Measurements from ENCODE around the gene SETDB2.
A peak's percentile ranks its signal among the peaks of the same experiment; 100 is the strongest.

SETDB2 gene, protein sequence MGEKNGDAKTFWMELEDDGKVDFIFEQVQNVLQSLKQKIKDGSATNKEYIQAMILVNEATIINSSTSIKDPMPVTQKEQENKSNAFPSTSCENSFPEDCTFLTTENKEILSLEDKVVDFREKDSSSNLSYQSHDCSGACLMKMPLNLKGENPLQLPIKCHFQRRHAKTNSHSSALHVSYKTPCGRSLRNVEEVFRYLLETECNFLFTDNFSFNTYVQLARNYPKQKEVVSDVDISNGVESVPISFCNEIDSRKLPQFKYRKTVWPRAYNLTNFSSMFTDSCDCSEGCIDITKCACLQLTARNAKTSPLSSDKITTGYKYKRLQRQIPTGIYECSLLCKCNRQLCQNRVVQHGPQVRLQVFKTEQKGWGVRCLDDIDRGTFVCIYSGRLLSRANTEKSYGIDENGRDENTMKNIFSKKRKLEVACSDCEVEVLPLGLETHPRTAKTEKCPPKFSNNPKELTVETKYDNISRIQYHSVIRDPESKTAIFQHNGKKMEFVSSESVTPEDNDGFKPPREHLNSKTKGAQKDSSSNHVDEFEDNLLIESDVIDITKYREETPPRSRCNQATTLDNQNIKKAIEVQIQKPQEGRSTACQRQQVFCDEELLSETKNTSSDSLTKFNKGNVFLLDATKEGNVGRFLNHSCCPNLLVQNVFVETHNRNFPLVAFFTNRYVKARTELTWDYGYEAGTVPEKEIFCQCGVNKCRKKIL

DNA sequence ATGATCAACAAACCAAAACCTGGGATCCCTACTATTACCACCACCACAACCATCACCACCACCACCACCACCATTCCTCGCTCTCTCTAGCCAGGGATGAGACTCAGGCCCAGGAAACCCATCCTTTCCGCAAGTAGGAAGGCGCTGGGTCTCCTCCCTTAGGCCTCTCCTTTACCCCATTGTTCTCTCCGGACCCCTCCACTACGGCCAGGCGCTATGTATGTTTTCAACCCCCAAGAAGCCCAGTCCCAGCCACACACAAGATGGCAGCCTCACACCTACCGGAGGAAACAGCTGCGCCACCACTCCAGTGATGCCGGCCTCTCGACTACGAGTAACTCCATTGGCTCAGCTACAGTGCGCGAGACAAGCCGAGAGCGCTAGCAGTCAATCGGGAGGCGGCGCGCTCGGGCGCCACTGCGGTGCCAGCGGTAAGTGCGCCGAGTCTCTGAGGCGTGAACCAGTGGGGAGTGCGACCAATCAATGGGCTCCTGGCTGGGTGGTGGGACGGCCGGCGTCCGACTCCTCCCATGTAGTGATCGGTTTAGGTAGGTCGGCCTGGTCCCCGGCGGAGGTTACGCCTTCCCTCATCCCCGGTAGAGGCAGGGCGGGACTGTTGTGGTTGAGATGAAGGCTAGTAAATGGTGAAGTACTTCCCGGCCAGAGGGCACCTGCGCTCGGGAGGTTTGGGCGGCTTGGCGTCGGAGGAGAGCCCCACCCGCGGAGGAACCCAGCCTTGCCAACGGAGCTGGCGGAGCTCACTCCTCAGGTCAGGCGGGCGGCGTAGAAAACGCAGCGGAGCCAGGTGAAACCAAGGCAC lies at the start of gene SETDB2, which contains the start of gene CAB39L:
TSS of gene SETDB2 (plus strand) at position 571 of the 820 bp plus-strand sequence. CDS start 7,620 bp downstream, outside the sequence.
TSS of gene CAB39L (minus strand) at position 361 of the 820 bp plus-strand sequence. CDS start 61,154 bp downstream, outside the sequence.
- peak; percentile 100 for DNase-seq

DNA sequence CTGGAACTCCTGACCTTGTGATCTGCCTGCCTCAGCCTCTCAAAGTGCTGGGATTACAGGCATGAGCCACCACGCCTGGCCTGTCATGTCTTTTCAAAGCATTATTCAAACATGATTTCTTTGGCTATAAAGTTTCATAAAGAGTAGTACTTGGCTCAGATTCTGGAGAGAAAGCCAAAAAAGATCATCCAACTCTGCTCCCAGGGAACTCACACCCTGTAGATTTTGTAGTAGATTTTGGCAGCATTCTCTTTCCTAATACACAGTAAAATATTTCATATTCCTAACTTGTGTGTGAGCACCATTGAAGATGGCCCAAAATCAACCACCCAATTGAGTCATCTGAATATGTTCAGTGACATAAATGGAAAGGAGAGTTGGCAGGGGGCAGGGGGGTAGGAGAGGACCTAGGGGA lies 48.6 kb upstream of the SETDB2 start:
- no peak for DNase-seq

DNA sequence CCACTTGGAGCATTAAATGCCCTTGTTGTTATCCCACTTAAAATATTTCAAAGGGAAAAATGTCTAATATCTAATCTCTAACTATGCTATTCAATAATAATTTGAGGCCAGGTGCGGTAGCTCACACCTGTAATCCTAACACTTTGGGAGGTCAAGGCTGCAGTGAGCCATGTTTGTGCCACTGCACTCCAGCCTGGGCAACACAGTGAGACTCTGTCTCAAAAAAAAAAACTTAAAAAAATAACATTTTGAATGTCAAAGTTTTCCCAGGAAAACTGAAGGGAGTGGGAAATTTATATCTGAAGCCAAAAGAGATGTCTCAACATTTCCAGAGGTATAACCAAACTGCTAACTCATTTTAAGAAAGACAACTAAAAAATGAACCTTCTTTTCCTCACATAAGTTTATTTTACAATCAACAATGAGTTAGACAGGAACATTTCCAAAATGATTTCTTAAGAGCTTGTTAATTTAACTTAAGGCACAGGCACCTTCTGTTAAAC lies 48.1 kb upstream of the SETDB2 start:
- no peak for DNase-seq

DNA sequence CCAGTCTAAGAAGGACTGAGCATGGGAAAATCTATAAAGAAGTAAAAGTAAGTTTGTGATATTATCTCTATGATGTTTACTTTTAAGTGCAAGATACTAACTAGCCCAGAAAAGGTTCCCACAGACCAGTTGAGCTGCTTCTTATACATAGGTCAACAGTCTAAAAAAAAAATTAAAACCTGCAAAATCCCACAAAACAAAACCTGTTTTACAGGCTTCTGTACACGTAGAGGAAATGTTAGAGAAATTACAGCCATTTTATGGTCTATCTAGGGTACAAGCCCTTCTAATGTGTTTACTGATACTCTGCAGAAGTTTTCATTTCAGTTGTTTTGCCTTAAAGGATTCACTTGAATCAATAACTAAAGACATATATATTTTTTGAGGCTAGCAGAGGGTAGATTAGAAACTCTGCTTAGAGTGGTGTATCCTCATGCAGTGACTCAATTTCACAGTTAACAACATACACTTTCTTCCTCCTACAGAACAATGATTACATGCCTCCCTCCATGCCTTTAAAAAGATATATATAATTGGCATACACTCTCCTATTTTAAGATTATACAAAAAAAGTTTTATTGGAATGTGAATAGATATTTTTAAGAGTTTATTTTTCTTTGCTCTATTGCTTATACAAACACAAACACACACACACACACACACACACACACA lies 44.1 kb upstream of the SETDB2 start:
- no peak for DNase-seq

DNA sequence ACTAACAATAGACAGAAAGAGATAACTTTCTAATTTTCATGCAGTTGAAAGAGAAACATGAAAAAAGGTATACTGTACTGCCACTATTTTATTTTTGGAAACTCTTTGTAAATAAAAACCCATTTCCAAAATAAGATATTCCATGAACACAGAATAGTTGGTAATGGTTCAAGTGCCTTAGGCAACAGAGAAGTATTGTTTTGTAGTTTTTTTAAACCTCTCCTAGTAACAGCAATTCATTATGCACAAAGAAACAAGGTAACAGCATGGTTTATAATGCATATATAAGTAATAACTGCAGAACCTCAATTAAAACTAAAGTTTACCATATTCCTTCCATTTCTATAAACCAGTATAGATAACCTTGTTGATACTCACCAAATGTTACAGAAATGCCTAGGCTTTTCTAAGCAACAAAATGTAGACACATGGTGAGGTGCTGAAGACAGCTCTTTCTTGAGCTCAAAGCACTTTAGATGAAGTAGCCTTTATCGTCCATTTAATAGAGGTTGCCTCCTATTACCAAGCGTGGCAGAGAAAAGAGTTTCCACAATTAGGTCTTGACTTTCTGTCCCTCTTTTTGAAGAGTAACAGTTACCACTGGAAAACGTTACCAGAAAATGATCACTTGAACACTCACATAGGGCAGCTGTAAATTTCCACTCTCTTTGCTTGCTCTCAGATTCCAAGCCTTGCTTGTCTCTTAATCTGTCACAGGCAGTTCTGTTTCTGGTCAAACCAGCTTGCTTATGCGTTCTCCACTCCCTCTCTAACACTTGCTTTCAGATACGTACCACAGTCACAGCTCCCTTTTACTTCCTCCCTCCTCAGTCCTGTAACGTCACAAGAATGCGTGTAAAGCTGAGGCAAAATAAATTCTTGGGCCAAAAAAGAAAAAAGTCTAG lies 43.1 kb upstream of the SETDB2 start:
- DNase-seq, result peak; percentile 91

GRCh38 chr13:49403996-49404702 lies 39.9 kb upstream of the SETDB2 start:
- DNase-seq, result no peak

GRCh38 chr13:49404703-49405020 lies 39.4 kb upstream of the SETDB2 start:
- no peak for DNase-seq

DNA sequence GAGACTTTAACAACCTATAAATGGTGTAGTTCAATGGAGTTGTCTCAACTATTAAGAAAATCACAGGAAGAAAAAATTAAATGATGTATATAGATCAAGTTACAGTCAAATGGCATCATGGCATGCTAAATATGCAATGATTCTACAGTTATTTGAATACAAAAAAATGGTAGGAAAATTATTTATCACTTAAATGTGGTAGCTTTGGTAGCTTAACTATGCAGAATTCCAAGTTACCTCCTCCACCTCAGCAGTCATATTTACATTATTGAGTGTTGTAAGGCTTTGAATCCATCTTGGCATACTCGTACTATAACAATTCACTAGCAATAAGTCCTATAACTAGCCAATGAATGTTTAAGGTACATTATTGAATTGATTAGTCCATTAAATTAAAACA lies 37.0 kb upstream of the SETDB2 start:
- DNase-seq, result no peak

DNA sequence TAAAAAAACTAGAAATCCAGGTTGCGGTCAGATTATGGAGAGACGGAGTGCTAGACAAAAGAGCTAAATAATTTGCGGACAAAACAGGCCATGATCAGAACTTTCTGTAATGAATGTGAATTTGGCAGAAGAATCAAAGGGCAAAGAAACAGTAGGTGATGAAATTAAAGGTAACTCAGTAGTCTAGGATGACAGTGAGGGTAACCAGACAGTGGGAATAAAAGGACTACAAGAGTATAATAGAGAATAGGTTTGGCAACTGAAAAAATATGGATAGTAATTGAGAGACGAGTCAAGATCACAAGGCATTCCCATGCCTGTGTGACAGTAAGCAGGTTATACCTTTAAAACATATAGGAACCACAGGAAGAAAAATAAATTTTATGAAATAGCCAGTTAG lies 36.1 kb upstream of the SETDB2 start:
- no peak for DNase-seq

DNA sequence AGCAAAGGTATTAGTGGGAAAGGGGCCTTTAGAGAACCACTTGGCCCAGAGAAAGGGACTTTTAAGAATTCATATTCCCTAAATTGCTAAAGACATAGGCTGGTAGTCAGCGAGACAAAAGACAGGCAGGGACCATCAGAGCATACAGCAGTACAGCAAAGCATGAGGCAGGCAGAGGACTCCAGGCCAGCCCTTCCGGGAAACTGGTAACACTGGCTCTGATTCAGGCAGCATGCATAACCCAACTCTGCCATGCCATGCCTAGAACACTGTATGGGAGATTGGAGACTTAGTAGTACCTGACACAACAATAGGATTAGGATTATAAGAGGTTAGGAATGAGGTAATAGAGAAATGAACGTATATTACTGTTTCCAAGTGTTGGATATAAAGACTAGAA lies 35.1 kb upstream of the SETDB2 start:
- peak; percentile 69 for DNase-seq

GRCh38 chr13:49410006-49410405 lies 34.1 kb upstream of the SETDB2 start:
- no peak for DNase-seq

GRCh38 chr13:49410477-49410876 lies 33.6 kb upstream of the SETDB2 start:
- no peak for DNase-seq

- DNase-seq, result no peak
Measured at GRCh38 chr13:49411353-49411752, 32.7 kb upstream of the SETDB2 start.

DNA sequence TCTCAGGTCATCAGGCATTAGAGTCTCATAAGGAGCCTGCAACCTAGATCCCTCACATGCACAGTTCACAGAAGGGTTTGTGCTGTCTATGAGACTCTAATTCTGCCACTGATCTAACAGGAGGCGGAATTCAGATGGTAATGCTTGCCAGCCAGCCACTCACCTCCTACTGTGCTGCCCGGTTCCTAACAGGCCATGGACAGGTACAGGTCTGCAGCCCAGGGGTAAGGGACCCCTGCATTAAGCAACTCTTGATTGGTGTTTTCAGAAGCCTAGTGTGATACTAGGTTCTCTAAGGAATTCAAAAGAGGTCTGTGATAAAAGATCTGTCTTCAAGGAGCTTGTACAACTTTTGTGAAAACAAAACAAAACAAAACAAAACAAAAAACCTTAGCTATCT lies 31.3 kb upstream of the SETDB2 start:
- no peak for DNase-seq

GRCh38 chr13:49417161-49417560 lies 26.9 kb upstream of the SETDB2 start:
- DNase-seq, result no peak

DNA sequence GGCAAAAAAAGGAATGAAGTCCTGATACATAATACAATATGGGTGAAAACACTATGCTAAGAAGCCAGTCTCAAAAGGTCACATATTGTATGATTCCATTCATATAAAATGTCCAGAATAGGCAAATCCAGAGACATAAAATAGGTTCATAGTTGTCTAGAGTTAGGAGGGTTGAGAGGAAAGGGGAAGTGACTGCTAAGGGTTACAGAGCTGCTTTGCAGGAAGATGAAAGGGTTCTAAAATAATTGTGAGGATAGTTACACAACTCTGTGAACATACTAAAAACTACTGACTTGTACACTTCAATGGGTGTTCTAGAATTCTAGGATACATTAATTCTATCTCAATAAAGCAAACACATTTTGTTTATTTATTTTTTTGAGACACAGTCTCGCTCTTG lies 25.9 kb upstream of the SETDB2 start:
- DNase-seq, result no peak

DNA sequence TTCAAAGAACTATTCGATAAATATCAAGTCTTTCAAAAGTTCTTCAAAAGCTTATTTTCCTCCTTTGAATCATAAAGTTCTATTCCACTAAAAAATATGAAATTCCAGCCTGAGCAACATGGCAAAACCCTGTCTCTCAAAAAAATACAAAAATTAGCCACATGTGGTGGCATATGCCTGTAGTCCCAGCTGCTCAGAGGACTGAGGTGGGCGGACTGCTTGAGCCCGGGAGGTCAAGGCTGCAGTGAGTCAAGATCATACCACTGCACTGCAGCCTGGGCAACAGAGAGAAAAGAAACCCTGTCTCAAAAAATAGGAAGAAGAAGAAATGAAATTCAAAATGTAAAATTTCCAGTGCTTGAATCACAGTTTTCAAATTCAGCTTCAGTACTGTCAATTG lies 24.8 kb upstream of the SETDB2 start:
- DNase-seq, result no peak

DNA sequence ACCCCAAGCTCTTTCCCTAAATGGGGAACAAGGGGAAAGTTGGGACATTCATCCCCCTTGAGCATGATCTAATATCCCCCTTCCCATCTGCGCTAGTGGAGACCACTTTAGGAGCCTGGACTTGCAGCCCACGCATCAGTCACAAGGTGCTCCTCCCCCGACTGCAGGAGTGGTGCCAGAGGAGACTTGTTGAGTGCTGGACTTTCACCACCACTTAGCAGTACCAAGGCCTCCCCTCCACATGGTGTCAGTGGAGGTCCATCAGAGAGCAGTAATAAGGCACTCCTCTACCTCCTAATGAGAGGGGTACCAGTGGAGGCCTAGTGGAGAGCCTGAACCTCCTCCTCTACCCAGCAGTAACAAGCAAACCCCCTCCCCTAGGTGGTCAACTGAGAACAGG lies 22.7 kb upstream of the SETDB2 start:
- DNase-seq, result peak; percentile 74

GRCh38 chr13:49424011-49424560 lies 20.0 kb upstream of the SETDB2 start:
- DNase-seq, result no peak

- no peak for DNase-seq
Measured at GRCh38 chr13:49428041-49428763, 15.9 kb upstream of the SETDB2 start.
